MCF 10A (cell line): ENCODE results near the gene PTPN21. TPM values are rescaled to one million over a fixed set of nuclear protein-coding genes. Genes with fewer than 3 reads are reported as not detected.

Experiments used
- BruUV-seq: library from RNA; stranded (reverse); fragments of 400-500 nt; replicated peaks from 2 replicates; lab custom pipeline; 2021; lab: Mats Ljungman, UMichigan
- CTCF ChIA-PET: fragments of 300-600 bp; sonication (Branson Sonifier 250); formaldehyde crosslinking; extraction: SDS; loops from one replicate; lab custom pipeline; 2021; ENCODE audit warnings: antibody characterized with exemption, inconsistent platforms; lab: Yijun Ruan, JAX
- POLR2A ChIA-PET: fragments of 300-600, 350-650 bp; sonication (Branson Sonifier 250); formaldehyde crosslinking; extraction: SDS; loops from one replicate; lab custom pipeline; 2020; ENCODE audit warnings: antibody characterized with exemption, inconsistent platforms; lab: Yijun Ruan, JAX
- DNase-seq: peaks from one replicate; pipeline ENCODE4 v3.0.0-alpha.2; 2018; ENCODE audit not compliant: unreplicated experiment
- H3K27ac Mint-ChIP-seq: one replicate; pipeline ENCODE4 v1.8.0; 2022; ENCODE audit warnings: mild to moderate bottlenecking, low read depth, mixed read lengths; ENCODE audit not compliant: unreplicated experiment
- H3K27me3 Mint-ChIP-seq: one replicate; pipeline ENCODE4 v1.8.0; 2022; ENCODE audit warnings: mixed read lengths; ENCODE audit not compliant: insufficient read depth, unreplicated experiment
- H3K36me3 Mint-ChIP-seq: one replicate; pipeline ENCODE4 v1.8.0; 2022; ENCODE audit warnings: mild to moderate bottlenecking, moderate library complexity, mixed read lengths; ENCODE audit not compliant: insufficient read depth, unreplicated experiment
- H3K4me1 Mint-ChIP-seq: one replicate; pipeline ENCODE4 v1.8.0; 2022; ENCODE audit warnings: mixed read lengths; ENCODE audit not compliant: insufficient read depth, unreplicated experiment
- H3K4me3 Mint-ChIP-seq: one replicate; pipeline ENCODE4 v1.8.0; 2022; ENCODE audit warnings: mild to moderate bottlenecking, moderate library complexity, mixed read lengths; ENCODE audit not compliant: unreplicated experiment
- H3K9me3 Mint-ChIP-seq: one replicate; pipeline ENCODE4 v1.8.0; 2022; ENCODE audit warnings: mixed read lengths; ENCODE audit not compliant: unreplicated experiment
- CTCF ChIP-seq: fragments of 200-600 bp; IDR thresholded peaks from one replicate; pipeline ENCODE4 v1.8.0; 2022; ENCODE audit warnings: antibody characterized with exemption, mild to moderate bottlenecking; ENCODE audit not compliant: unreplicated experiment
- intact Hi-C: fragments of 100-400 bp; cut with micrococcal nuclease; formaldehyde crosslinking; loops from 2 replicates; pipeline ENCODE4 v1.14.1; 2022
- total RNA-seq: library from RNA; stranded (reverse); gene quantifications from 2 replicates; pipeline ENCODE4 v1.2.3, GENCODE V29; 2022

Gene PTPN21
- total RNA-seq, 1 experiment from 2014 or later = 18.1 TPM

GRCh38 chr14:88470542-88471440 is 84.0 kb downstream of the PTPN21 start:
- intact Hi-C loops = no loop called here
- POLR2A ChIA-PET = interaction anchor here (0.7 kb wide), 1 partner anchor 1181 kb away, joined by 3 read pairs; no protein-coding TSS in a partner anchor
- BruUV-seq = no TSS peak

GRCh38 chr14:88468406-88468805 is 86.4 kb downstream of the PTPN21 start:
- no peak for TF ChIP-seq CTCF
- peaks cover 71% of the 10 kb centered on the region for H3K36me3 Mint-ChIP-seq
- peak; percentile 20 for DNase-seq
- no peaks in the 10 kb centered on the region for H3K27me3 Mint-ChIP-seq
- CTCF ChIA-PET = interaction anchor here (0.6 to 1.0 kb wide), 4 partner anchors 16 to 998 kb away, joined by 3 to 4 read pairs (median 4); no protein-coding TSS in a partner anchor
- POLR2A ChIA-PET = no interaction called here
- H3K4me1 Mint-ChIP-seq = peaks cover 20% of the 10 kb centered on the region
- H3K9me3 Mint-ChIP-seq = no peaks in the 10 kb centered on the region
- H3K4me3 Mint-ChIP-seq = no peak overlapping the region
- BruUV-seq = no TSS peak
- peak overlapping the region; percentile 63 for H3K27ac Mint-ChIP-seq
- intact Hi-C loops = no loop called here

More at GRCh38 chr14:88470542-88471440, 84.0 kb downstream of the PTPN21 start:
- CTCF ChIA-PET = no interaction called here
- peak; percentile 28 for DNase-seq
- no peak for TF ChIP-seq CTCF
- Mint-ChIP-seq H3K27me3 (no peaks in the 10 kb centered on the region), H3K9me3 (no peaks in the 10 kb centered on the region), H3K4me3 (no peak overlapping the region), H3K27ac (peak overlapping the region; percentile 25), H3K4me1 (peaks cover 20% of the 10 kb centered on the region), H3K36me3 (peaks cover 70% of the 10 kb centered on the region)

- BruUV-seq = no TSS peak
- peaks cover 50% of the 10 kb centered on the region for H3K36me3 Mint-ChIP-seq
- H3K4me3 Mint-ChIP-seq = no peak overlapping the region
- peaks cover 13% of the 10 kb centered on the region for H3K9me3 Mint-ChIP-seq
- peak; percentile 52 for DNase-seq
- H3K27me3 Mint-ChIP-seq = no peaks in the 10 kb centered on the region
- H3K27ac Mint-ChIP-seq = no peak overlapping the region
- H3K4me1 Mint-ChIP-seq = peaks cover 5% of the 10 kb centered on the region
- TF ChIP-seq CTCF = peak; percentile 27
- ChIA-PET CTCF (interaction anchor here (0.6 to 2.1 kb wide), 5 partner anchors 19 to 1250 kb away, joined by 3 to 6 read pairs (median 4); no protein-coding TSS in a partner anchor), POLR2A (no interaction called here)
- intact Hi-C loops = no loop called here
These were observed 91.5 kb downstream of the PTPN21 start for GRCh38 chr14:88463318-88463717.

GRCh38 chr14:88454886-88455285 is 99.9 kb downstream of the PTPN21 start:
- intact Hi-C loops = no loop called here
- peaks cover 22% of the 10 kb centered on the region for H3K9me3 Mint-ChIP-seq
- TF ChIP-seq CTCF = no peak
- DNase-seq = no peak
- no peak overlapping the region for H3K4me3 Mint-ChIP-seq
- ChIA-PET CTCF (interaction anchor here (0.8 to 1.5 kb wide), 3 partner anchors 10 to 266 kb away, joined by 3 to 5 read pairs (median 3); no protein-coding TSS in a partner anchor), POLR2A (interaction anchor here (0.7 kb wide), 1 partner anchor 71 kb away, joined by 3 read pairs; no protein-coding TSS in a partner anchor)
- H3K36me3 Mint-ChIP-seq = peaks cover 16% of the 10 kb centered on the region
- H3K27ac Mint-ChIP-seq = no peak overlapping the region
- H3K27me3 Mint-ChIP-seq = no peaks in the 10 kb centered on the region
- BruUV-seq = no TSS peak
- no peaks in the 10 kb centered on the region for H3K4me1 Mint-ChIP-seq
